CD14-positive monocyte (primary cell): ENCODE data around the gene XYLT1. TPM values are rescaled to one million over a fixed set of nuclear protein-coding genes. Genes with fewer than 3 reads are reported as not detected.

Experiments used
- DNase-seq, 3 donors: peaks; one replicate each; pipeline ENCODE4 v3.0.0-alpha.2; 2011 to 2022
- H2AFZ ChIP-seq: 2 replicates; pipeline ENCODE4 v1.6.0; 2012; ENCODE audit warnings: mild to moderate bottlenecking, low read depth, low read length, inconsistent platforms; ENCODE audit not compliant: insufficient read depth, poor library complexity, severe bottlenecking
- H3K27ac ChIP-seq, 2 donors: 1 replicate in 1 of 2; 2 replicates in 1 of 2; pipeline ENCODE4 v1.5.1; 2012 to 2013; ENCODE audit warnings: low read length in 2 of 2, control low read depth in 1 of 2, inconsistent platforms in 1 of 2, low read depth in 1 of 2, mild to moderate bottlenecking in 1 of 2
- H3K27me3 ChIP-seq, 2 donors: one replicate each; pipeline versions ENCODE4 v1.6.0 to v1.6.1; 2011 to 2013; ENCODE audit warnings: low read length in 2 of 2; ENCODE audit not compliant: control insufficient read depth in 2 of 2, insufficient read depth in 2 of 2
- H3K36me3 ChIP-seq, 2 donors: replicated peaks in 1 of 2; 1 replicate in 1 of 2; 2 replicates in 1 of 2; pipeline versions ENCODE4 v1.5.1 to v1.6.1; 2012 to 2013; ENCODE audit warnings: low read length in 2 of 2, control low read depth in 1 of 2, inconsistent platforms in 1 of 2, mild to moderate bottlenecking in 1 of 2; ENCODE audit not compliant: insufficient read depth in 2 of 2, control insufficient read depth in 1 of 2
- H3K4me1 ChIP-seq, 2 donors: 1 replicate in 1 of 2; 2 replicates in 1 of 2; pipeline versions ENCODE4 v1.5.1 to v1.6.1; 2012 to 2013; ENCODE audit warnings: low read length in 2 of 2, control low read depth in 1 of 2, inconsistent platforms in 1 of 2, mild to moderate bottlenecking in 1 of 2, moderate library complexity in 1 of 2; ENCODE audit not compliant: insufficient read depth in 2 of 2, control insufficient read depth in 1 of 2
- H3K4me2 ChIP-seq: replicated peaks from 2 replicates; pipeline ENCODE3; 2012; ENCODE audit warnings: low read length, moderate library complexity, mild to moderate bottlenecking; ENCODE audit not compliant: poor library complexity, severe bottlenecking; ENCODE audit errors: extremely low read depth
- H3K4me3 ChIP-seq, 3 experiments: fragments of 200-600 bp in 1 of 3; sonication (generic) in 1 of 3; replicated peaks in 1 of 3; 1 replicate in 2 of 3; 2 replicates in 1 of 3; pipeline ENCODE4 v1.5.1; 2011 to 2013; ENCODE audit warnings: low read length in 3 of 3, mild to moderate bottlenecking in 3 of 3, control low read depth in 2 of 3, low read depth in 2 of 3, inconsistent platforms in 1 of 3, moderate library complexity in 1 of 3
- H3K79me2 ChIP-seq: 2 replicates; pipeline ENCODE4 v1.6.0; 2012; ENCODE audit warnings: mild to moderate bottlenecking, control low read depth, inconsistent platforms, low read length, moderate library complexity; ENCODE audit not compliant: insufficient read depth
- H3K9ac ChIP-seq: 2 replicates; pipeline ENCODE4 v1.6.0; 2017; ENCODE audit warnings: low read length, mild to moderate bottlenecking; ENCODE audit not compliant: insufficient read depth, poor library complexity, severe bottlenecking
- H3K9me3 ChIP-seq, 2 donors: replicated peaks in 1 of 2; 1 replicate in 1 of 2; 2 replicates in 1 of 2; pipeline versions ENCODE4 v1.5.1 to v1.6.1; 2012 to 2013; ENCODE audit warnings: low read length in 2 of 2, control low read depth in 1 of 2; ENCODE audit not compliant: control insufficient read depth in 1 of 2, insufficient read depth in 1 of 2
- H4K20me1 ChIP-seq: 2 replicates; pipeline ENCODE4 v1.6.0; 2012; ENCODE audit warnings: mild to moderate bottlenecking, low read length, control low read depth, moderate library complexity; ENCODE audit not compliant: insufficient read depth
- H3K27ac Mint-ChIP-seq, 7 donors: one replicate each; pipeline ENCODE4 v1.8.0; 2020; ENCODE audit warnings: mild to moderate bottlenecking in 7 of 7, mixed read lengths in 7 of 7, moderate library complexity in 6 of 7, inconsistent platforms in 2 of 7
- H3K27me3 Mint-ChIP-seq, 3 donors: one replicate each; pipeline ENCODE4 v1.8.0; 2021 to 2022; ENCODE audit warnings: low read depth in 3 of 3, mild to moderate bottlenecking in 3 of 3, mixed read lengths in 3 of 3, moderate library complexity in 3 of 3, inconsistent platforms in 1 of 3
- H3K36me3 Mint-ChIP-seq, 2 donors: one replicate each; pipeline ENCODE4 v1.8.0; 2020; ENCODE audit warnings: mixed read lengths in 2 of 2, inconsistent platforms in 1 of 2, mild to moderate bottlenecking in 1 of 2
- H3K4me1 Mint-ChIP-seq: one replicate; pipeline ENCODE4 v1.8.0; 2020; ENCODE audit warnings: mild to moderate bottlenecking, mixed read lengths
- H3K4me3 Mint-ChIP-seq, 2 donors: one replicate each; pipeline ENCODE4 v1.8.0; 2020; ENCODE audit warnings: mild to moderate bottlenecking in 2 of 2, mixed read lengths in 2 of 2, moderate library complexity in 1 of 2
- H3K9me3 Mint-ChIP-seq, 7 donors: one replicate each; pipeline ENCODE4 v1.8.0; 2020 to 2022; ENCODE audit warnings: mixed read lengths in 7 of 7, mild to moderate bottlenecking in 6 of 7, moderate library complexity in 6 of 7, inconsistent platforms in 2 of 7
- WGBS: methylation state at CpG from one replicate; pipeline ENCODE4 v1.1.5; 2013; ENCODE audit warnings: missing lambda C conversion rate; ENCODE audit not compliant: insufficient coverage; 5-methylcytosine and 5-hydroxymethylcytosine counted together
- intact Hi-C, 2 donors: fragments of 100-400 bp; cut with micrococcal nuclease; formaldehyde crosslinking; loops; one replicate each; pipeline versions ENCODE4 v1.15.0 to v1.15.1; 2023
- polyA plus RNA-seq, 3 donors: library from polyadenylated mRNA; depleted of rRNA in 1 of 3; unstranded in 2 of 3; stranded (reverse) in 1 of 3; fragments of 300-500 nt in 2 of 3; fragments of >200 nt in 1 of 3; fragmentation: Illumina TruSeq in 2 of 3; gene quantifications; 1 replicate in 2 of 3; 2 replicates in 1 of 3; pipeline ENCODE4 v1.2.3, GENCODE V29; 2012 to 2021
- TF ChIP-seq, protein P1 (sequence below): fragments of 200-600 bp; IDR thresholded peaks from one replicate; pipeline ENCODE4 v1.8.0; 2022; ENCODE audit warnings: antibody characterized with exemption, mild to moderate bottlenecking

The XYLT1 gene
- polyA plus RNA-seq, 3 donors: 0.51 to 9.4 (median 1.6) TPM

DNA sequence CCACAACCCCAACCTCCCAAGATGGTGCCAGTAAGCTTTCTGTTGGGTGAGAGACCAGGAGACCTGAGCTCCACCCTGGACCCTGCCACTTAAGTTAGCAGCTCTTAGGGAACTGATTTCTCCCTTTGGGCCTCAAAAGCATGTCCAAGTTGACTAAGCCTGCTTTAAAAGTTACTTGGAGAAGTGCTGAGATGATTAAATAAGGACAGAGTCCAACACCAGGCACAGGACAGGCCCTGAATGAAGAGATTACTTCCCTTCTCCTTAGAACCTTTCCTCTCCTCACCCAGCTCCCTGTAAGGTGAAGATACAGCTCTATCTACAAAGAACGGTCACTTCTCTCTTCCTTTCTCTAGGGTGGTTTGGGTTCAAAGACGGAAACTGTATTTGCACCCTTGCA is 162.6 kb downstream of the XYLT1 start:
- no peak overlapping the region for H3K27ac Mint-ChIP-seq
- no peak overlapping the region for H3K4me3 ChIP-seq
- H3K9ac ChIP-seq: no peak overlapping the region

GRCh38 chr16:17307504-17307903 is 163.3 kb downstream of the XYLT1 start:
- H3K27me3 Mint-ChIP-seq: no peaks in the 10 kb centered on the region
- peaks cover 39% of the 10 kb centered on the region for H3K79me2 ChIP-seq
- no peaks in the 10 kb centered on the region for H3K9me3 ChIP-seq
- no peak overlapping the region for H3K4me2 ChIP-seq
- peaks cover 12% of the 10 kb centered on the region for H4K20me1 ChIP-seq
- no peaks in the 10 kb centered on the region for H3K27me3 ChIP-seq
- intact Hi-C loops: no loop called here
- peaks cover 0 to 5% (median 0%) of the 10 kb centered on the region in 7 donors for H3K9me3 Mint-ChIP-seq
- no peak overlapping the region for H3K27ac ChIP-seq
- peaks cover 45% of the 10 kb centered on the region for H3K4me1 Mint-ChIP-seq
- H3K27ac Mint-ChIP-seq: no peak overlapping the region
- no peak for DNase-seq
- no peak overlapping the region for H3K9ac ChIP-seq
- TF ChIP-seq, protein P1, sequence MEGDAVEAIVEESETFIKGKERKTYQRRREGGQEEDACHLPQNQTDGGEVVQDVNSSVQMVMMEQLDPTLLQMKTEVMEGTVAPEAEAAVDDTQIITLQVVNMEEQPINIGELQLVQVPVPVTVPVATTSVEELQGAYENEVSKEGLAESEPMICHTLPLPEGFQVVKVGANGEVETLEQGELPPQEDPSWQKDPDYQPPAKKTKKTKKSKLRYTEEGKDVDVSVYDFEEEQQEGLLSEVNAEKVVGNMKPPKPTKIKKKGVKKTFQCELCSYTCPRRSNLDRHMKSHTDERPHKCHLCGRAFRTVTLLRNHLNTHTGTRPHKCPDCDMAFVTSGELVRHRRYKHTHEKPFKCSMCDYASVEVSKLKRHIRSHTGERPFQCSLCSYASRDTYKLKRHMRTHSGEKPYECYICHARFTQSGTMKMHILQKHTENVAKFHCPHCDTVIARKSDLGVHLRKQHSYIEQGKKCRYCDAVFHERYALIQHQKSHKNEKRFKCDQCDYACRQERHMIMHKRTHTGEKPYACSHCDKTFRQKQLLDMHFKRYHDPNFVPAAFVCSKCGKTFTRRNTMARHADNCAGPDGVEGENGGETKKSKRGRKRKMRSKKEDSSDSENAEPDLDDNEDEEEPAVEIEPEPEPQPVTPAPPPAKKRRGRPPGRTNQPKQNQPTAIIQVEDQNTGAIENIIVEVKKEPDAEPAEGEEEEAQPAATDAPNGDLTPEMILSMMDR: no peak
- no peak overlapping the region for H3K4me3 ChIP-seq
- 90% methylated on average over 1 of the region's 1 CpG for WGBS
- peaks cover 3 to 7% of the 10 kb centered on the region in 2 donors for H3K36me3 Mint-ChIP-seq
- H2AFZ ChIP-seq: no peak overlapping the region
- no peak overlapping the region for H3K4me3 Mint-ChIP-seq
- peaks cover 26 to 33% of the 10 kb centered on the region in 2 donors for H3K4me1 ChIP-seq
- no peaks in the 10 kb centered on the region for H3K36me3 ChIP-seq

More for the DNA sequence above, 162.6 kb downstream of the XYLT1 start:
- Histone ChIP-seq H3K27ac (no peak overlapping the region), H3K4me1 (peaks cover 26 to 33% of the 10 kb centered on the region in 2 donors), H3K9me3 (no peaks in the 10 kb centered on the region), H2AFZ (no peak overlapping the region), H3K36me3 (no peaks in the 10 kb centered on the region), H4K20me1 (peaks cover 12% of the 10 kb centered on the region), H3K79me2 (peaks cover 40% of the 10 kb centered on the region), H3K27me3 (no peaks in the 10 kb centered on the region), H3K4me2 (no peak overlapping the region)
- H3K9me3 Mint-ChIP-seq: peaks cover 0 to 5% (median 0%) of the 10 kb centered on the region in 7 donors
- H3K4me3 Mint-ChIP-seq: no peak overlapping the region
- no peaks in the 10 kb centered on the region for H3K27me3 Mint-ChIP-seq
- intact Hi-C loops: no loop called here
- TF ChIP-seq, protein P1: no peak
- H3K4me1 Mint-ChIP-seq: peaks cover 45% of the 10 kb centered on the region
- no peak for DNase-seq
- H3K36me3 Mint-ChIP-seq: peaks cover 3 to 7% of the 10 kb centered on the region in 2 donors
- WGBS: no CpG with 5 or more reads among the region's 2 CpGs
